Bronchial epithelial cell (primary cell): ENCODE measurements around the gene PTPRF. TPM values are rescaled to one million over a fixed set of nuclear protein-coding genes. Genes with fewer than 3 reads are reported as not detected.

Source experiments
- DNase-seq: peaks from one replicate; pipeline ENCODE4 v3.0.0-alpha.2; 2010; ENCODE audit warnings: low read depth
- FAIRE-seq: peaks from 2 replicates; lab custom pipeline; 2011; peaks lifted over from hg19 to GRCh38; lab: Jason Lieb, UNC
- H3K27me3 ChIP-seq: 2 replicates; pipeline ENCODE4 v1.5.1; 2011; ENCODE audit warnings: low read length; ENCODE audit not compliant: control insufficient read depth, insufficient read depth
- H3K36me3 ChIP-seq: 2 replicates; pipeline ENCODE4 v1.5.1; 2011; ENCODE audit warnings: low read length; ENCODE audit not compliant: control insufficient read depth, insufficient read depth
- H3K4me3 ChIP-seq: 2 replicates; pipeline ENCODE4 v1.5.1; 2011; ENCODE audit warnings: mild to moderate bottlenecking, low read depth, low read length, control low read depth
- total RNA-seq: library from RNA; depleted of rRNA; stranded (reverse); fragments of >200 nt; gene quantifications from 2 replicates; pipeline ENCODE4 v1.2.1, GENCODE V29; 2014
- TF ChIP-seq, protein P1 (sequence below): IDR thresholded peaks from 2 replicates; pipeline ENCODE4 v1.5.1; 2011; ENCODE audit warnings: mild to moderate bottlenecking, moderate library complexity, low read length, control low read depth, inconsistent platforms; ENCODE audit not compliant: insufficient read depth, severe bottlenecking

PTPRF gene
- total RNA-seq, 1 donor from 2014 or later, result 127 TPM

DNA sequence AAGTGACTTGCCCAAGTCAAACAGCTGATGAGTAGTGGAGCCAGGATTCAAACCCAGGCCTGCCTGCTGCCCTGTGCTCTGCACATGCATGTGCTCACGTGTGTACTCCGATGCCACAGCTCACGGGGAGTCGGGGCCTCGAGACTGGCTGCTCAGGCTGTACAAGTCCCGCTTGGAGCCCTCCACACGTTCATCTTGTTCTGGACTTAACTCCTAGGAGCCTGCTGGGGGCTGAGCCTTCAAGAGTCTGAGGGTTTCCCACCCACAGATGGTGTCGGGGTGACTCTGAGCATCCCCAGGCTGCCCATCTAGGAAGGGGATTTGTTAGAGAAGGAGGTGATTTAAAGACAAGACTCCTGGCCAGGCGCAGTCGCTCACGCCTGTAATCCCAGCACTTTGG lies 83.5 kb downstream of the PTPRF start:
- H3K4me3 ChIP-seq, result no peak overlapping the region
- no peak for FAIRE-seq
- DNase-seq, result no peak
- peaks cover 63% of the 10 kb centered on the region for H3K36me3 ChIP-seq
- no peaks in the 10 kb centered on the region for H3K27me3 ChIP-seq
- TF ChIP-seq, protein P1, sequence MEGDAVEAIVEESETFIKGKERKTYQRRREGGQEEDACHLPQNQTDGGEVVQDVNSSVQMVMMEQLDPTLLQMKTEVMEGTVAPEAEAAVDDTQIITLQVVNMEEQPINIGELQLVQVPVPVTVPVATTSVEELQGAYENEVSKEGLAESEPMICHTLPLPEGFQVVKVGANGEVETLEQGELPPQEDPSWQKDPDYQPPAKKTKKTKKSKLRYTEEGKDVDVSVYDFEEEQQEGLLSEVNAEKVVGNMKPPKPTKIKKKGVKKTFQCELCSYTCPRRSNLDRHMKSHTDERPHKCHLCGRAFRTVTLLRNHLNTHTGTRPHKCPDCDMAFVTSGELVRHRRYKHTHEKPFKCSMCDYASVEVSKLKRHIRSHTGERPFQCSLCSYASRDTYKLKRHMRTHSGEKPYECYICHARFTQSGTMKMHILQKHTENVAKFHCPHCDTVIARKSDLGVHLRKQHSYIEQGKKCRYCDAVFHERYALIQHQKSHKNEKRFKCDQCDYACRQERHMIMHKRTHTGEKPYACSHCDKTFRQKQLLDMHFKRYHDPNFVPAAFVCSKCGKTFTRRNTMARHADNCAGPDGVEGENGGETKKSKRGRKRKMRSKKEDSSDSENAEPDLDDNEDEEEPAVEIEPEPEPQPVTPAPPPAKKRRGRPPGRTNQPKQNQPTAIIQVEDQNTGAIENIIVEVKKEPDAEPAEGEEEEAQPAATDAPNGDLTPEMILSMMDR, result no peak

- Histone ChIP-seq H3K27me3 (no peaks in the 10 kb centered on the region), H3K4me3 (no peak overlapping the region), H3K36me3 (peaks cover 63% of the 10 kb centered on the region)
- TF ChIP-seq, protein P1, result no peak
- no peak for DNase-seq
- FAIRE-seq, result no peak
Observed at GRCh38 chr1:43614891-43615290, 84.2 kb downstream of the PTPRF start.

DNA sequence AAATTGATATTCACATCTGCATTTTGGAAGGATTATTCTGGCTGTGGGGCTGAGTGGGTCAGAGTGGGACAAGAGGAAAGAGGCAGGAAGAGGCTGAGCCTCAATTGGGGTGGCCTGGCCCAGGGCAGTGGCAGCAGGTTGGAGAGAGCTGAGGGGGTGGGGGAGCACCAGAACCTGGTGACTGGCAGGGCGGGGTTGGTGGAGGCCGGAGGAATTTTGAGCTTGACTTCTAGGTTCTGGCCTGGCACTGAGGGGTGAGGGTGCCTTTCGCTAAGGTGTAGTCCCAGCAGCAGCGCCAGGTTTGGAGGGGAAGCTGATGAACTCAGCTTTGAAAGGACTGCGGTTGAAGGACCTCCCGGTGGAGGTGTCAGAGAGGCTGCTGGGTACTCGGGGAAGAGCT lies 85.7 kb downstream of the PTPRF start:
- Histone ChIP-seq H3K27me3 (no peaks in the 10 kb centered on the region), H3K36me3 (peaks cover 70% of the 10 kb centered on the region), H3K4me3 (no peak overlapping the region)
- TF ChIP-seq, protein P1, result no peak
- FAIRE-seq (no peak), DNase-seq (no peak)

- Histone ChIP-seq H3K27me3 (no peaks in the 10 kb centered on the region), H3K36me3 (peaks cover 73% of the 10 kb centered on the region), H3K4me3 (no peak overlapping the region)
- no peak for FAIRE-seq
- TF ChIP-seq, protein P1, result no peak
- DNase-seq, result no peak
Observed at GRCh38 chr1:43617011-43617410, 86.3 kb downstream of the PTPRF start.

DNA sequence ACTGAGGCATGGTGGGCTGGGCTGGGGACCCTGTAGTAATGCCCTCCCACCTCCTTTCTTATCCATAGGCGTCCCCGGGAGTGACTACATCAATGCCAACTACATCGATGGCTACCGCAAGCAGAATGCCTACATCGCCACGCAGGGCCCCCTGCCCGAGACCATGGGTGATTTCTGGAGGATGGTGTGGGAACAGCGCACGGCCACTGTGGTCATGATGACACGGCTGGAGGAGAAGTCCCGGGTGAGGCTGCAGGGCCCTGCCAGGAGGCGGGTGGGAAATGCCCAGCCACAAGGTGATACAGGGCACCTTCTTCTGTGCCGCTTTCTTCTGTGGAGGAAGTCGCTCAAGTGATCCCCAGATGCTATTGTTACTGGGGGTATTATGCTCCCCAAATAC lies 87.0 kb downstream of the PTPRF start:
- FAIRE-seq (no peak), DNase-seq (no peak)
- no peaks in the 10 kb centered on the region for H3K27me3 ChIP-seq
- H3K36me3 ChIP-seq, result peaks cover 73% of the 10 kb centered on the region
- H3K4me3 ChIP-seq, result no peak overlapping the region
- TF ChIP-seq, protein P1, result no peak
